OCI-LY1 (cell line): ENCODE data around the gene ASB15.

Experiments
- EZH2 ChIP-seq: fragments of 200-600 bp; sonication (generic), shearing (Covaris generic); IDR thresholded peaks from 2 replicates; pipeline ENCODE4 v1.8.0; 2017; ENCODE audit warnings: borderline replicate concordance, mixed run types, mild to moderate bottlenecking, antibody characterized with exemption, low read length, moderate library complexity, mixed read lengths
- TF ChIP-seq, protein P1 (sequence below): fragments of 200-600 bp; sonication (generic), shearing (Covaris generic); IDR thresholded peaks from 2 replicates; pipeline ENCODE4 v1.5.1; 2017; ENCODE audit warnings: mild to moderate bottlenecking, antibody characterized with exemption, low read length, moderate library complexity, mixed read lengths

DNA sequence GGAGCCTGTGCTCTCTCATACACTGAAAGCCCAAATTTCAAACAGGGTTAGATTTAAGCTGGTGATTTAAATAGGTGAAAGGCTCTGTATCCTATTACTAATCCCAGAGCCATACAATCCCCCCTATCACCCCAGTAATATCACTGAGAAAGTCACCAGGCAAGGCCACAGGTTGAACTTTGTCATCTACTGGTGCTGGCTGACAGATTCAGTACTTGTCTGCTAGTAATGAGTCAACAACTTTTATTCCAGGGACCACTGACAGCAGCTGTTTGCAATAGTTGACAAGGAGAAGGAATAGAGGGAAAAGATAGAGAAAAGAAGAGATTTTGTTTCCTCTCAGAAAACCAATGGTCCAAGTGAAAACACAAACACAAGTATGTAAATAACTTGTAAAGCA lies 10.4 kb downstream of the ASB15 start:
- TF ChIP-seq, protein P1, sequence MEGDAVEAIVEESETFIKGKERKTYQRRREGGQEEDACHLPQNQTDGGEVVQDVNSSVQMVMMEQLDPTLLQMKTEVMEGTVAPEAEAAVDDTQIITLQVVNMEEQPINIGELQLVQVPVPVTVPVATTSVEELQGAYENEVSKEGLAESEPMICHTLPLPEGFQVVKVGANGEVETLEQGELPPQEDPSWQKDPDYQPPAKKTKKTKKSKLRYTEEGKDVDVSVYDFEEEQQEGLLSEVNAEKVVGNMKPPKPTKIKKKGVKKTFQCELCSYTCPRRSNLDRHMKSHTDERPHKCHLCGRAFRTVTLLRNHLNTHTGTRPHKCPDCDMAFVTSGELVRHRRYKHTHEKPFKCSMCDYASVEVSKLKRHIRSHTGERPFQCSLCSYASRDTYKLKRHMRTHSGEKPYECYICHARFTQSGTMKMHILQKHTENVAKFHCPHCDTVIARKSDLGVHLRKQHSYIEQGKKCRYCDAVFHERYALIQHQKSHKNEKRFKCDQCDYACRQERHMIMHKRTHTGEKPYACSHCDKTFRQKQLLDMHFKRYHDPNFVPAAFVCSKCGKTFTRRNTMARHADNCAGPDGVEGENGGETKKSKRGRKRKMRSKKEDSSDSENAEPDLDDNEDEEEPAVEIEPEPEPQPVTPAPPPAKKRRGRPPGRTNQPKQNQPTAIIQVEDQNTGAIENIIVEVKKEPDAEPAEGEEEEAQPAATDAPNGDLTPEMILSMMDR: no peak
- TF ChIP-seq EZH2: no peak
